ENCODE results near the gene PDE1A. TPM values are rescaled to one million over a fixed set of nuclear protein-coding genes. Genes with fewer than 3 reads are reported as not detected.

PDE1A gene
- total and polyA plus RNA-seq, 7 experiments from 2014 or later: not detected

DNA sequence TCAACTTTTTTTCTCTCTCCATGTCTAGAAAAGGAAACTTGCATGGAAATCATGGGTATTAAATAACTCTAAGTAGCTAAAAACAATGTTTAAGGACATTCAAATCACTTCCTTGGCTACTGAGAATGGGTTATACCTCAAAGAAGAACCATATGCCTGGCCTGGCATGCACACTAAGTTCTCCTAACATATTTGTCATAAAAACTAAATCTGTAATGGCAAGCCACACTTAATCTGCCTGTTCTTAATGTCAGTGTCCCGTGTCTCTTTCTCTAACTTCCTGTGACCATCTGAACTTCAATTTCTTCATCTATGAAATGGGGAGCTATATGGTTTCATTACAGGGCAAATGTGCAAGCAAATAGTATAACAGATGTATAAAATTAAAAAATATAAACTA lies 11.1 kb downstream of the PDE1A start:
- H3K9me3 Mint-ChIP-seq: no peaks in the 10 kb centered on the region
- DNase-seq: no peak
- H3K4me1 ChIP-seq (ENCODE audit: control insufficient read depth in 2 of 2, insufficient read depth in 2 of 2, low read length in 2 of 2): no peaks in the 10 kb centered on the region
- ChIA-PET POLR2A (no interaction called here), CTCF (no interaction called here)
- H3K9me3 ChIP-seq (ENCODE audit: control insufficient read depth in 2 of 3, low read length in 3 of 3): no peaks in the 10 kb centered on the region
- no peak overlapping the region for H3K27ac ChIP-seq (ENCODE audit: low read depth, low read length)
- H3K27me3 Mint-ChIP-seq: no peaks in the 10 kb centered on the region
- H3K4me1 Mint-ChIP-seq: no peaks in the 10 kb centered on the region
- H3K27me3 ChIP-seq (ENCODE audit: control insufficient read depth in 2 of 2, insufficient read depth in 2 of 2, low read length in 2 of 2): no peaks in the 10 kb centered on the region
- no peak overlapping the region for H3K27ac Mint-ChIP-seq
- H3K4me3 ChIP-seq (ENCODE audit: low read length): no peak overlapping the region
- no peaks in the 10 kb centered on the region for H3K36me3 Mint-ChIP-seq
- H3K36me3 ChIP-seq (ENCODE audit: control insufficient read depth in 2 of 3, insufficient read depth in 3 of 3, low read length in 3 of 3): no peaks in the 10 kb centered on the region
- intact Hi-C loops (cut with micrococcal nuclease): no loop called here
- H3K4me3 Mint-ChIP-seq: no peak overlapping the region
- ATAC-seq: no peak

DNA sequence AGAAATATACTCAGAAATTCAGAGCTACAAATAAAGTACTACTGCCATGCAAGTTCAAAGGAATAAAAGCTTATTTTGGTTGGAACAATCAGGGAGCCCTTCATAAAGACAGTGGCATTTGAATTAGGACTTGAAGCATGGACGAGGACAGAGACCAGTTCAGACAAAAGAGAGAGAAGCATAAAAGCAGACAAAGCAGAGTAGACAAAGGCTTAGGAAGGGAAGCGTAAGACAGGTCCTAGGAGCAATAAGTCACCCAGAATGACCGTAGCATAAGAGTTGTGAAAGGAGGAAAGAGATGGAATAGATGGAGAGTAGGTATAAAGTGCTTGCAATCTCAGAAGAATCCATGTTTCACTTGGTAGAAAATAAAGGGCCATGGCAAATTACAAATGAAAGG lies 14.0 kb downstream of the PDE1A start:
- ATAC-seq (no peak), DNase-seq (no peak)
- no peak overlapping the region for H3K27ac Mint-ChIP-seq
- Histone ChIP-seq H3K4me1 (ENCODE audit: control insufficient read depth in 2 of 2, insufficient read depth in 2 of 2, low read length in 2 of 2) (no peaks in the 10 kb centered on the region), H3K27me3 (ENCODE audit: control insufficient read depth in 2 of 2, insufficient read depth in 2 of 2, low read length in 2 of 2) (no peaks in the 10 kb centered on the region), H3K9me3 (ENCODE audit: control insufficient read depth in 2 of 3, low read length in 3 of 3) (no peaks in the 10 kb centered on the region), H3K36me3 (ENCODE audit: control insufficient read depth in 2 of 3, insufficient read depth in 3 of 3, low read length in 3 of 3) (no peaks in the 10 kb centered on the region), H3K4me3 (ENCODE audit: low read length) (no peak overlapping the region), H3K27ac (ENCODE audit: low read depth, low read length) (no peak overlapping the region)
- POLR2A ChIA-PET: no interaction called here
- intact Hi-C loops (cut with micrococcal nuclease): no loop called here
- H3K9me3 Mint-ChIP-seq: peaks cover 0 to 7% (median 0%) of the 10 kb centered on the region in 11 donors
- CTCF ChIA-PET: no interaction called here
- no peak overlapping the region for H3K4me3 Mint-ChIP-seq
- H3K27me3 Mint-ChIP-seq: no peaks in the 10 kb centered on the region
- no peaks in the 10 kb centered on the region for H3K4me1 Mint-ChIP-seq
- H3K36me3 Mint-ChIP-seq: no peaks in the 10 kb centered on the region

DNA sequence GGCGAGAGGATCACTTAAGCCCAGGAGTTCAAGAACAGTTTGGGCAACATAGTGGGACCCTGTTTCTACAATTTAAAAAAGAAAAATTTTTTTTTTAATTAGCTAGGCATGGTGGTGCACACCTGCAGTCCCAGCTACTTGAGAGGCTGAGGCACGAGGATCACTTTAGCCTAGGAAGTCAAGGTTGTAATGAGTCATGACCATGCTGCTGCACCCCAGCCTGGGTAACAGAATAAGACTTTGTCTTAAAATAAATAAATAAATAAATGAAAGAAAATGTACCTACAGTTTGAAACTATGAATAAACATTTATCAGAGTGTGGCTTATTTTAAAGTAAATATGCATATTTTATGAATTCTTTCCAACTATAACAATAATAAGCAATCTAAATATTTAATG lies 16.7 kb downstream of the PDE1A start:
- H3K4me1 Mint-ChIP-seq: no peaks in the 10 kb centered on the region
- intact Hi-C loops (cut with micrococcal nuclease): no loop called here
- peaks cover 0 to 7% (median 0%) of the 10 kb centered on the region in 11 donors for H3K9me3 Mint-ChIP-seq
- no peak overlapping the region for H3K4me3 ChIP-seq (ENCODE audit: low read length)
- H3K4me1 ChIP-seq (ENCODE audit: control insufficient read depth in 2 of 2, insufficient read depth in 2 of 2, low read length in 2 of 2): no peaks in the 10 kb centered on the region
- H3K27me3 ChIP-seq (ENCODE audit: control insufficient read depth in 2 of 2, insufficient read depth in 2 of 2, low read length in 2 of 2): no peaks in the 10 kb centered on the region
- no peak overlapping the region for H3K4me3 Mint-ChIP-seq
- DNase-seq (no peak), ATAC-seq (no peak)
- POLR2A ChIA-PET: no interaction called here
- no peaks in the 10 kb centered on the region for H3K27me3 Mint-ChIP-seq
- no peaks in the 10 kb centered on the region for H3K9me3 ChIP-seq (ENCODE audit: control insufficient read depth in 2 of 3, low read length in 3 of 3)
- no peaks in the 10 kb centered on the region for H3K36me3 ChIP-seq (ENCODE audit: control insufficient read depth in 2 of 3, insufficient read depth in 3 of 3, low read length in 3 of 3)
- CTCF ChIA-PET: no interaction called here
- H3K36me3 Mint-ChIP-seq: no peaks in the 10 kb centered on the region
- no peak overlapping the region for H3K27ac ChIP-seq (ENCODE audit: low read depth, low read length)
- no peak overlapping the region for H3K27ac Mint-ChIP-seq

DNA sequence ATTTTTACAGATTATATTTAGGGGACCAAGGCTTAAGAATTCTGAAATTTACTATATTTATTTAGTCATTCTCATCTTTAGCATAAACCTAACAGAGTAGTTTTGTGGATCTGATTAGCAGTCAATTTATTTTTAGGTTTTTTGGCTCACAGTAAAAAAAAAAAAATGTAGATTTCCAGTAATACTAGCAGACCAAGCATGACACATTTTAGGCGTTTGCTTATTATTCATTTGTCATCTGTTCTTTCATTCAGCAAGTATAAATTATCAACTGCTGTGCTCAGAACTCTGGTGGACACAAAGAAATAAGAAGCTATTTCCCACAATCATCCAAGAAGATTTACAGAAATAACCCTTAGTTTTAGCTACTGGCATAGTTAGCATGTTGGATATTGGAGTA lies 20.6 kb downstream of the PDE1A start:
- no peak overlapping the region for H3K27ac Mint-ChIP-seq
- intact Hi-C loops (cut with micrococcal nuclease): no loop called here

DNA sequence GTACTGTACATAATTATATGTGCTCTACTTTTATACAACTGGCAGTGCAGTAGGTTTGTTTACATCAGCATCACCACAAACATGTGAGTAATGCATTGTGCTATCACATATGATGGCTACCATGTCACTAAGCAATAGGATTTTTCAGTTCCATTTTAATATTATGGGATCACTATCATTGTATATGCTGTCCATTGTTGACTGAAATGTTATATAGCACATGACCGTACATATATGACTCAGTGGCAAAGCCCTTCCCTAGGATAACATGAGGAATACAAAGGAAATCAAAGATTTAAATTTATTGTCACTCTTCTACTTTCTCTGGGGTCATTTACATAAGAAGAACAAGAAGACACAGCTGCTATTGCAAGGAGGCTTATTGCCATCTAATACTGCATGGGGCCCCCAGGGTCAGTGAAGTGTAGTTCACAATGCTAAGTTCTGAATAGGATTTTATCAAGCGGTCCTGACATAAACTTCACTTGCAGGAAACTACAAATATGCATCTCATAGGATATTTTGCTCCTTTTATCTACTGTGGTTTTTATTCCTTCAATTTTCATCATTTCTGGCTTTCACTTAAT lies 21.8 kb downstream of the PDE1A start:
- Mint-ChIP-seq H3K27me3 (no peaks in the 10 kb centered on the region), H3K36me3 (no peaks in the 10 kb centered on the region), H3K4me1 (no peaks in the 10 kb centered on the region), H3K4me3 (no peak overlapping the region), H3K9me3 (peaks cover 0 to 11% (median 0%) of the 10 kb centered on the region in 11 donors), H3K27ac (no peak overlapping the region)
- ChIA-PET POLR2A (no interaction called here), CTCF (no interaction called here)
- Histone ChIP-seq H3K36me3 (ENCODE audit: control insufficient read depth in 2 of 3, insufficient read depth in 3 of 3, low read length in 3 of 3) (no peaks in the 10 kb centered on the region), H3K4me3 (ENCODE audit: low read length) (no peak overlapping the region), H3K9me3 (ENCODE audit: control insufficient read depth in 2 of 3, low read length in 3 of 3) (no peaks in the 10 kb centered on the region), H3K4me1 (ENCODE audit: control insufficient read depth in 2 of 2, insufficient read depth in 2 of 2, low read length in 2 of 2) (no peaks in the 10 kb centered on the region), H3K27ac (ENCODE audit: low read depth, low read length) (no peak overlapping the region), H3K27me3 (ENCODE audit: control insufficient read depth in 2 of 2, insufficient read depth in 2 of 2, low read length in 2 of 2) (no peaks in the 10 kb centered on the region)
- DNase-seq (no peak), ATAC-seq (no peak)
- intact Hi-C loops (cut with micrococcal nuclease): no loop called here

More for the DNA sequence above, 20.6 kb downstream of the PDE1A start:
- ATAC-seq (no peak), DNase-seq (no peak)
- Histone ChIP-seq H3K4me3 (ENCODE audit: low read length) (no peak overlapping the region), H3K9me3 (ENCODE audit: control insufficient read depth in 2 of 3, low read length in 3 of 3) (no peaks in the 10 kb centered on the region), H3K36me3 (ENCODE audit: control insufficient read depth in 2 of 3, insufficient read depth in 3 of 3, low read length in 3 of 3) (no peaks in the 10 kb centered on the region), H3K27ac (ENCODE audit: low read depth, low read length) (no peak overlapping the region), H3K4me1 (ENCODE audit: control insufficient read depth in 2 of 2, insufficient read depth in 2 of 2, low read length in 2 of 2) (no peaks in the 10 kb centered on the region), H3K27me3 (ENCODE audit: control insufficient read depth in 2 of 2, insufficient read depth in 2 of 2, low read length in 2 of 2) (no peaks in the 10 kb centered on the region)
- Mint-ChIP-seq H3K36me3 (no peaks in the 10 kb centered on the region), H3K4me3 (no peak overlapping the region), H3K27me3 (no peaks in the 10 kb centered on the region), H3K9me3 (peaks cover 0 to 11% (median 0%) of the 10 kb centered on the region in 11 donors), H3K4me1 (no peaks in the 10 kb centered on the region)
- ChIA-PET CTCF (no interaction called here), POLR2A (no interaction called here)

DNA sequence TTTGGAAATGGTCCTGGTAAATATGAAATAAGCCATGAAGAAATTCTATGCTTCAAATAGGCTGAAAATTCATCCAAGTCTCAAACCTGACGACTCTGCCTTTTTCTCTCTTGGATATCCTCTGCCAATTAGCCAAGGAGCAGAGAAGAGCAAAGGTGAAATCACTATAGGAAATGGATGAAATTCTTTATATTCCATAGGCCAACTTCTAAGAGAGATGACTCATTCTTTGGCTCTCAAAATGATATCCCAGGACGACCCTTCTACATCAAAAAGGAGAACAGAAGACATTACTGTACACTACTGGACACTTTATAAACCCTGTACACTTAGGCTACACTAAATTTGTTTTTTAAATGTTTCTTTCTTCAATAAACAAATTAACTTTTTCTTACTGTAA lies 22.7 kb downstream of the PDE1A start:
- Mint-ChIP-seq H3K4me3 (no peak overlapping the region), H3K36me3 (no peaks in the 10 kb centered on the region), H3K9me3 (peaks cover 0 to 14% (median 0%) of the 10 kb centered on the region in 11 donors), H3K27me3 (no peaks in the 10 kb centered on the region), H3K4me1 (no peaks in the 10 kb centered on the region), H3K27ac (no peak overlapping the region)
- no peak overlapping the region for H3K4me3 ChIP-seq (ENCODE audit: low read length)
- H3K27me3 ChIP-seq (ENCODE audit: control insufficient read depth in 2 of 2, insufficient read depth in 2 of 2, low read length in 2 of 2): no peaks in the 10 kb centered on the region
- POLR2A ChIA-PET: no interaction called here
- intact Hi-C loops (cut with micrococcal nuclease): no loop called here
- ATAC-seq (no peak), DNase-seq (no peak)
- no peak overlapping the region for H3K27ac ChIP-seq (ENCODE audit: low read depth, low read length)
- CTCF ChIA-PET: no interaction called here
- no peaks in the 10 kb centered on the region for H3K36me3 ChIP-seq (ENCODE audit: control insufficient read depth in 2 of 3, insufficient read depth in 3 of 3, low read length in 3 of 3)
- H3K4me1 ChIP-seq (ENCODE audit: control insufficient read depth in 2 of 2, insufficient read depth in 2 of 2, low read length in 2 of 2): no peaks in the 10 kb centered on the region
- H3K9me3 ChIP-seq (ENCODE audit: control insufficient read depth in 2 of 3, low read length in 3 of 3): no peaks in the 10 kb centered on the region

DNA sequence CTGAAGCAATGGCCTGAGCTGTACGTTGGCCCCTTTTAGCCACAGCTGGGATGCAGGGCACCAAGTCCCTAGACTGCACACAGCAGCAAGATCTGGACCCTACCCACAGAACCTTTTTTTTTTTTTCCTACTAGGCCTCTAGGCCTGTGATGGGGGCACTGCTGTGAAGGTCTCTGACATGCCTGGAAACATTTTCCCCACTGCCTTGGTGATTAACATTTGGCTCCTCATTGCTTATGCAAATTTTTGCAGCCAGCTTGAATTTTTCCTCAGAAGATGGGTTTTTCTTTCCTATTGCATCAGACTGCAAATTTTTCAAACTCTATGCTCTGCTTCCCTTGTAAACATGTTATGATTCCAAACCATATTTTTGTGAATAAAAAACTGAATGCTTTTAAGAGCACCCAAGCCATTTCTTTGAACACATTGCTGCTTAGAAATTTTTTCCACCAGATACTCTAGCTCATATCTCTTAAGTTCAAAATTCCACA lies 33.5 kb downstream of the PDE1A start:
- no peaks in the 10 kb centered on the region for H3K4me1 Mint-ChIP-seq
- no peaks in the 10 kb centered on the region for H3K27me3 Mint-ChIP-seq
- Histone ChIP-seq H3K9me3 (ENCODE audit: control insufficient read depth in 2 of 3, low read length in 3 of 3) (no peaks in the 10 kb centered on the region), H3K27me3 (ENCODE audit: control insufficient read depth in 2 of 2, insufficient read depth in 2 of 2, low read length in 2 of 2) (no peaks in the 10 kb centered on the region), H3K36me3 (ENCODE audit: control insufficient read depth in 2 of 3, insufficient read depth in 3 of 3, low read length in 3 of 3) (no peaks in the 10 kb centered on the region), H3K4me1 (ENCODE audit: control insufficient read depth in 2 of 2, insufficient read depth in 2 of 2, low read length in 2 of 2) (no peaks in the 10 kb centered on the region), H3K4me3 (ENCODE audit: low read length) (no peak overlapping the region), H3K27ac (ENCODE audit: low read depth, low read length) (no peak overlapping the region)
- intact Hi-C loops (cut with micrococcal nuclease): no loop called here
- ChIA-PET POLR2A (no interaction called here), CTCF (no interaction called here)
- no peak overlapping the region for H3K27ac Mint-ChIP-seq
- no peak for DNase-seq
- ATAC-seq: no peak
- peaks cover 0 to 7% (median 0%) of the 10 kb centered on the region in 11 donors for H3K9me3 Mint-ChIP-seq
- no peak overlapping the region for H3K4me3 Mint-ChIP-seq
- no peaks in the 10 kb centered on the region for H3K36me3 Mint-ChIP-seq

All from naive thymus-derived CD4-positive, alpha-beta T cell (primary cell).